Measurements from ENCODE around the gene XG. TPM values are rescaled to one million over a fixed set of nuclear protein-coding genes. Genes with fewer than 3 reads are reported as not detected.
"Not testable (repeated sequence)": the region's sequence is repeated elsewhere in the genome, so short reads cannot be mapped to it uniquely, and the experiment has no call there.

XG gene
- total RNA-seq, 6 donors from 2014 or later, result 0.69 to 0.81 TPM; not detected in 4

- 69 to 80% methylated on average over 4 of the region's 4 CpGs for WGBS, 2 donors
- no peak for ATAC-seq (ENCODE audit: low FRiP score in 2 of 2)
Measured at GRCh38 chrX:2785538-2785937, 33.7 kb downstream of the XG start.

GRCh38 chrX:2788980-2789379 is 37.1 kb downstream of the XG start:
- H3K9me3 ChIP-seq, result no peaks in the 10 kb centered on the region
- ATAC-seq (ENCODE audit: low FRiP score in 2 of 2) (no peak), DNase-seq (no peak)
- no peaks in the 10 kb centered on the region for H3K27me3 ChIP-seq
- no peak for TF ChIP-seq POLR2A (IDR thresholded peaks at IDR 0.05)
- TF ChIP-seq CTCF (IDR thresholded peaks at IDR 0.05), result no peak
- TF ChIP-seq EP300 (IDR thresholded peaks at IDR 0.05), result no peak
- WGBS, 2 donors, result 90% methylated on average over 2 to 4 of the region's 4 CpGs
- no peaks in the 10 kb centered on the region for H3K4me1 ChIP-seq
- no peak overlapping the region for H3K27ac ChIP-seq
- no peak overlapping the region for H3K4me3 ChIP-seq
- H3K36me3 ChIP-seq, result no peaks in the 10 kb centered on the region

More at GRCh38 chrX:2785538-2785937, 33.7 kb downstream of the XG start:
- no peaks in the 10 kb centered on the region for H3K9me3 ChIP-seq
- H3K4me1 ChIP-seq, result no peaks in the 10 kb centered on the region
- no peaks in the 10 kb centered on the region for H3K36me3 ChIP-seq
- DNase-seq, result no peak
- H3K27me3 ChIP-seq, result no peaks in the 10 kb centered on the region
- TF ChIP-seq EP300 (IDR thresholded peaks at IDR 0.05) (no peak), POLR2A (IDR thresholded peaks at IDR 0.05) (no peak), POLR2AphosphoS5 (IDR thresholded peaks at IDR 0.05) (no peak), CTCF (IDR thresholded peaks at IDR 0.05) (no peak)
- no peak overlapping the region for H3K27ac ChIP-seq
- H3K4me3 ChIP-seq, result no peak overlapping the region

GRCh38 chrX:2789569-2789968 is 37.7 kb downstream of the XG start:
- Histone ChIP-seq H3K4me3 (no peak overlapping the region), H3K9me3 (no peaks in the 10 kb centered on the region), H3K4me1 (no peaks in the 10 kb centered on the region), H3K27me3 (no peaks in the 10 kb centered on the region), H3K27ac (no peak overlapping the region), H3K36me3 (no peaks in the 10 kb centered on the region)
- WGBS, 2 donors, result 95 to 96% methylated on average over 3 of the region's 3 CpGs
- ATAC-seq (ENCODE audit: low FRiP score in 2 of 2) (no peak), DNase-seq (no peak)
- no peak for TF ChIP-seq POLR2A (IDR thresholded peaks at IDR 0.05)
- TF ChIP-seq CTCF (IDR thresholded peaks at IDR 0.05), result no peak
- TF ChIP-seq EP300 (IDR thresholded peaks at IDR 0.05), result no peak
- TF ChIP-seq POLR2AphosphoS5 (IDR thresholded peaks at IDR 0.05), result no peak

GRCh38 chrX:2793752-2794151 is 41.9 kb downstream of the XG start:
- TF ChIP-seq CTCF (IDR thresholded peaks at IDR 0.05), result no peak
- TF ChIP-seq EP300 (IDR thresholded peaks at IDR 0.05), result no peak
- TF ChIP-seq POLR2AphosphoS5 (IDR thresholded peaks at IDR 0.05), result no peak
- no peak for TF ChIP-seq POLR2A (IDR thresholded peaks at IDR 0.05)
- Histone ChIP-seq H3K4me1 (no peaks in the 10 kb centered on the region), H3K36me3 (no peaks in the 10 kb centered on the region), H3K4me3 (no peak overlapping the region), H3K27ac (no peak overlapping the region), H3K9me3 (no peaks in the 10 kb centered on the region), H3K27me3 (no peaks in the 10 kb centered on the region)
- peak in 1 of 2 donors; percentile 8 for ATAC-seq (ENCODE audit: low FRiP score in 2 of 2)
- DNase-seq, result no peak
- 60 to 69% methylated on average over 7 of the region's 7 CpGs for WGBS, 2 donors

GRCh38 chrX:2794336-2794735 is 42.5 kb downstream of the XG start:
- Histone ChIP-seq H3K27ac (no peak overlapping the region), H3K36me3 (no peaks in the 10 kb centered on the region), H3K9me3 (no peaks in the 10 kb centered on the region), H3K4me1 (no peaks in the 10 kb centered on the region), H3K27me3 (no peaks in the 10 kb centered on the region), H3K4me3 (no peak overlapping the region)
- WGBS, 2 donors, result 91% methylated on average over 19 of the region's 19 CpGs; no CpG with 5 or more reads in 1 of the 2 donors
- TF ChIP-seq EP300 (IDR thresholded peaks at IDR 0.05) (no peak), POLR2AphosphoS5 (IDR thresholded peaks at IDR 0.05) (no peak), POLR2A (IDR thresholded peaks at IDR 0.05) (no peak), CTCF (IDR thresholded peaks at IDR 0.05) (no peak)
- ATAC-seq (ENCODE audit: low FRiP score in 2 of 2) (peak in 1 of 2 donors; percentile 15), DNase-seq (peak in 1 of 2 donors; percentile 55)

GRCh38 chrX:2796808-2797207 is 45.0 kb downstream of the XG start:
- H3K4me3 ChIP-seq; H3K27ac ChIP-seq; H3K27me3 ChIP-seq; H3K36me3 ChIP-seq; ATAC-seq (ENCODE audit: low FRiP score in 2 of 2); H3K9me3 ChIP-seq; DNase-seq; H3K4me1 ChIP-seq: not testable (repeated sequence)
- WGBS, 2 donors, result 34 to 59% methylated on average over 15 of the region's 15 CpGs
